Prostate gland (tissue), 2 donors: ENCODE results near the gene ATXN3L.

Experiments used
- CTCF ChIP-seq, 4 experiments: fragments of 200-600 bp in 2 of 4; fragments of 450-650 bp in 2 of 4; sonication (generic) in 2 of 4; IDR thresholded peaks; 1 replicate in 3 of 4; 2 replicates in 1 of 4; pipeline ENCODE4 v1.5.1; 2016 to 2019; ENCODE audit warnings: antibody characterized with exemption in 4 of 4, mild to moderate bottlenecking in 2 of 4, moderate library complexity in 2 of 4
- POLR2A ChIP-seq: fragments of 450-650 bp; IDR thresholded peaks from one replicate; pipeline ENCODE4 v1.6.1; 2016; ENCODE audit warnings: antibody characterized with exemption, mild to moderate bottlenecking
- POLR2AphosphoS5 ChIP-seq: sonication (generic); formaldehyde crosslinking; IDR thresholded peaks from one replicate; pipeline ENCODE4 v1.6.1; 2017; ENCODE audit warnings: antibody characterized with exemption

GRCh38 chrX:13357925-13358324 is 38.1 kb upstream of the ATXN3L start:
- TF ChIP-seq CTCF (IDR thresholded peaks at IDR 0.05) (no peak), POLR2A (no peak), POLR2AphosphoS5 (no peak)
